Tibial artery (tissue), 4 donors: ENCODE results near the gene SPATA17.

Source experiments
- DNase-seq, 2 donors: peaks; one replicate each; pipeline ENCODE4 v3.0.0-alpha.2; 2019
- H3K27ac ChIP-seq, 2 donors: fragments of 200-600 bp; sonication (generic) in 1 of 2; 1 replicate in 1 of 2; 2 replicates in 1 of 2; pipeline ENCODE4 v1.5.1; 2018 to 2019; ENCODE audit warnings: mild to moderate bottlenecking in 1 of 2
- H3K27me3 ChIP-seq, 2 donors: fragments of 200-600 bp; sonication (generic) in 1 of 2; one replicate each; pipeline versions ENCODE4 v1.5.1 to v1.6.0; 2016 to 2019
- H3K36me3 ChIP-seq, 3 donors: fragments of 200-600 bp; sonication (generic) in 2 of 3; one replicate each; pipeline ENCODE4 v1.5.1; 2016 to 2019; ENCODE audit warnings: mild to moderate bottlenecking in 2 of 3
- H3K4me1 ChIP-seq, 4 donors: fragments of 200-600 bp; sonication (generic) in 2 of 4; 1 replicate in 3 of 4; 2 replicates in 1 of 4; pipeline ENCODE4 v1.5.1; 2016 to 2019
- H3K4me3 ChIP-seq, 2 donors: fragments of 200-600 bp; sonication (generic) in 1 of 2; 1 replicate in 1 of 2; 2 replicates in 1 of 2; pipeline ENCODE4 v1.5.1; 2018 to 2019; ENCODE audit warnings: mild to moderate bottlenecking in 2 of 2
- H3K9me3 ChIP-seq, 3 donors: fragments of 200-600 bp; sonication (generic) in 1 of 3; one replicate each; pipeline ENCODE4 v1.5.1; 2016 to 2019
- intact Hi-C: fragments of 100-400 bp; cut with DNase I; formaldehyde crosslinking; loops from one replicate; pipeline ENCODE4 v1.15.0; 2023; ENCODE audit warnings: low total_unique reads
- TF ChIP-seq, protein P1 (sequence below), 2 experiments: fragments of 200-600 bp in 1 of 2; fragments of 450-650 bp in 1 of 2; IDR thresholded peaks; one replicate each; pipeline ENCODE4 v1.5.1; 2017 to 2019; ENCODE audit warnings: antibody characterized with exemption in 2 of 2, mild to moderate bottlenecking in 1 of 2, moderate library complexity in 1 of 2

The SPATA17 gene

DNA sequence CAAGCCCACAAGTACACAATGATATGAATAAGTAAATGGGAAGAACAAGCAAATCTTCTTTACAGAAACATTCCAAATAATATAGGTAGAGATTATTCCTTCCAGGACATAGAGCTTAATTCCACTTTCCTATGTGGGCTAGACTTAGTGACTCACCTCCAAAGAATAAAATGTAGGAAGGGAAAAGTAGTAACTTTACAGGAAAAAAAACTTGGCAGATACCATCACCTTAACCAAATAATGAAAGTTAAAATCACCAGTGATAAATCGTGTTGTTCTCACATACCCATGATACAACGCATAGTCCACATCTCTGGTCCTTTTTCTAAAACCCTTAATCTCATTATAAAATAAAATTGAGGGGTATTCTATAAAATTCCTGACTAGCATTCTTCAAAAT is 260.8 kb downstream of the SPATA17 start:
- DNase-seq: no peak
- H3K9me3 ChIP-seq: no peaks in the 10 kb centered on the region
- intact Hi-C loops: no loop called here
- no peaks in the 10 kb centered on the region for H3K4me1 ChIP-seq
- H3K36me3 ChIP-seq: no peaks in the 10 kb centered on the region
- TF ChIP-seq, protein P1, sequence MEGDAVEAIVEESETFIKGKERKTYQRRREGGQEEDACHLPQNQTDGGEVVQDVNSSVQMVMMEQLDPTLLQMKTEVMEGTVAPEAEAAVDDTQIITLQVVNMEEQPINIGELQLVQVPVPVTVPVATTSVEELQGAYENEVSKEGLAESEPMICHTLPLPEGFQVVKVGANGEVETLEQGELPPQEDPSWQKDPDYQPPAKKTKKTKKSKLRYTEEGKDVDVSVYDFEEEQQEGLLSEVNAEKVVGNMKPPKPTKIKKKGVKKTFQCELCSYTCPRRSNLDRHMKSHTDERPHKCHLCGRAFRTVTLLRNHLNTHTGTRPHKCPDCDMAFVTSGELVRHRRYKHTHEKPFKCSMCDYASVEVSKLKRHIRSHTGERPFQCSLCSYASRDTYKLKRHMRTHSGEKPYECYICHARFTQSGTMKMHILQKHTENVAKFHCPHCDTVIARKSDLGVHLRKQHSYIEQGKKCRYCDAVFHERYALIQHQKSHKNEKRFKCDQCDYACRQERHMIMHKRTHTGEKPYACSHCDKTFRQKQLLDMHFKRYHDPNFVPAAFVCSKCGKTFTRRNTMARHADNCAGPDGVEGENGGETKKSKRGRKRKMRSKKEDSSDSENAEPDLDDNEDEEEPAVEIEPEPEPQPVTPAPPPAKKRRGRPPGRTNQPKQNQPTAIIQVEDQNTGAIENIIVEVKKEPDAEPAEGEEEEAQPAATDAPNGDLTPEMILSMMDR (IDR thresholded peaks at IDR 0.05): no peak
- H3K27ac ChIP-seq: no peak overlapping the region
- no peaks in the 10 kb centered on the region for H3K27me3 ChIP-seq
- no peak overlapping the region for H3K4me3 ChIP-seq

DNA sequence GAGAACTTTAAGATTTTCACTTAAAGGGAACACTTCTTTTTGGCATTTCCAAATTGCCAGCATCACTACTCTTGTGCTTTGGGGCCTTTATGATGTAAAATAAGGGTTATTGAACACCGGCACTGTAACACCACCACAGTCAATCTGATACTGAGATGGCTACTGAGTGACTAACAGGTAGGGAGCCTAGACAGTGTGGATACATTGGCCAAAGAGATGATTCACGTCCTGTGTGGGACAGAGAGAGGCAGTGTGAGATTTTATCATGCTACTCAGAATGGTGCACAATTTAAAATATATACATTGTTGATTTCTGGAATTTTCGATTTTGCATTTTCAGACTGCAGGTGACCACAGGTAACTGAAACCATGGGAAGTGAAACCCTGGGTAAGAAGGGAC is 261.6 kb downstream of the SPATA17 start:
- Histone ChIP-seq H3K9me3 (no peaks in the 10 kb centered on the region), H3K27ac (no peak overlapping the region), H3K4me3 (no peak overlapping the region), H3K27me3 (no peaks in the 10 kb centered on the region), H3K4me1 (no peaks in the 10 kb centered on the region), H3K36me3 (no peaks in the 10 kb centered on the region)
- intact Hi-C loops: no loop called here
- DNase-seq: no peak
- TF ChIP-seq, protein P1 (IDR thresholded peaks at IDR 0.05): no peak

DNA sequence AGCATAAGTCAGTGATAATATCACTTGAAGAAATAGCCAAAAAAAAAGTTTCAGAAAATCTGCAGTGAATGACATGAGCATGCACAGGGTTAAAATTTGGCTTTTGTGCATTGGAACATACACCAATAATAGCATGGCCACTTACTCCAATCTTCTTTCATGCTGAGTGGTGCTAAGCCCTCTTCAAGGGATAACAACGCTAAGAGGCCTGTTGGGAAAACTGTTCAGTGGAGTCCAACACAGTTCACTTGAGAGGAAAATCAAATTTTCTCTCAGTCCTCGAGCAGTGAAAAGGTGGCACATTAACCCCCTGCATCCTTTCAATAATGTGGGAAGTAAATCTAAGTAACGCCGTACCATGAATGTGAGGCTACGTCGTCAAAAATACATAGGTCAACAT is 264.7 kb downstream of the SPATA17 start:
- H3K36me3 ChIP-seq: no peaks in the 10 kb centered on the region
- no peaks in the 10 kb centered on the region for H3K9me3 ChIP-seq
- H3K27me3 ChIP-seq: no peaks in the 10 kb centered on the region
- H3K4me1 ChIP-seq: no peaks in the 10 kb centered on the region
- no peak overlapping the region for H3K27ac ChIP-seq
- DNase-seq: no peak
- intact Hi-C loops: no loop called here
- TF ChIP-seq, protein P1 (IDR thresholded peaks at IDR 0.05): no peak
- no peak overlapping the region for H3K4me3 ChIP-seq

DNA sequence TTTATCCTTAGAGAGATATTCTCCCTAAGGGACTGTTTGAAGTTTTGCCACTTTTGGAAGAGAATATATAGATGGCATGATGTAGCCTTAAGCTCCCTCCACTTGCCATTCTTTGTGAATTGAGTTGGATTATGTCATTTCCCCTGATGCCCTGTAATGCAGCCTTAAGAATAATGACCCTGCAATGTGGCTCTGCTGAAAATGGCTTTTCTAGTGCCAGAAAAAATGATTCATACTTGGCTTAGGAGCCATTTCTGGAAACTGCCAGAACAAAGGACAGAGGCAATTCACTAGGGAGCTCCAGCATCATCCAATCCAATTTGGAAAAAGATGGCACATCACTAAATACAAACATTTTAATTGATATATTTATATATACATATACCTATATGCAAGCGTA is 265.3 kb downstream of the SPATA17 start:
- H3K27ac ChIP-seq: no peak overlapping the region
- no peaks in the 10 kb centered on the region for H3K36me3 ChIP-seq
- no peaks in the 10 kb centered on the region for H3K27me3 ChIP-seq
- H3K4me1 ChIP-seq: no peaks in the 10 kb centered on the region
- H3K9me3 ChIP-seq: no peaks in the 10 kb centered on the region
- intact Hi-C loops: no loop called here
- DNase-seq: no peak
- no peak overlapping the region for H3K4me3 ChIP-seq
- TF ChIP-seq, protein P1 (IDR thresholded peaks at IDR 0.05): no peak

DNA sequence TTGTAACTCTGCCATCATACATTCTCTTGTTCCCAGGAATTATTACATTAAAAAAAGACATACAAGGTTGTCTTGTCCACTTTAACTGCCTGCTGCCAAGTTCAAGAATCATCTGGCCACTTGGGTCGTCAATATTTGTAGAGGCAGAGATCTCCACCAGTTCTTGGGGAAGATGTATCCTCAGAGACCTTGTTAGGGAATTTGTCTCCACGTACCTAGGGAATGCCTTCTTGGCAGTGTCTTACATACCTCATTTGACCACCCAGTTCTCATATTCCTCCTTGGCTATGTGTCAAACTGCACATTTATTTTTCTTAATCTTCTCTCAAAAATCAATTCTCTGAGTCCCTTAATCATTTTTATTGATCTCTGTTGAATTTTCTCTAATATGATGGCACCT is 266.0 kb downstream of the SPATA17 start:
- Histone ChIP-seq H3K27ac (no peak overlapping the region), H3K4me3 (no peak overlapping the region), H3K9me3 (no peaks in the 10 kb centered on the region), H3K36me3 (no peaks in the 10 kb centered on the region), H3K4me1 (no peaks in the 10 kb centered on the region), H3K27me3 (no peaks in the 10 kb centered on the region)
- no peak for DNase-seq
- intact Hi-C loops: no loop called here
- TF ChIP-seq, protein P1 (IDR thresholded peaks at IDR 0.05): no peak

DNA sequence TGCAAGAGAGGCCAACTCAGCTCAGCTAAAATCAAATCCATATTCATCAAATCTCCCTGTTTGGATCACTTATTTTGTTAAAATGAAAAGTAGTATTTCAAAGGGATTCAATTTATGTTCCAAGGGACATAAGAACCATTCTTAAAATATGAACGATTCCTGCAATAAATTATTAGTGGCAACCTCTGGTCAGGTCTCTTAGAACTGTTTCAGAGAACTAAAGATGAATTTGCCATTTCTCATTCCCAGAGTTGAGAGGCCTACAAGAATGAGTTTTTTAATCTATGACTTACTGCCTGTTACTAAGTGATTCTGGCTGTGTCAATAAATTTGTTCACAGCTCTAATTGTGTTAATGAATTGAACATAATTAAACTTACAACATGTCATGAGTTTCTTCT is 268.5 kb downstream of the SPATA17 start:
- Histone ChIP-seq H3K4me1 (no peaks in the 10 kb centered on the region), H3K27ac (no peak overlapping the region), H3K36me3 (no peaks in the 10 kb centered on the region), H3K9me3 (no peaks in the 10 kb centered on the region), H3K27me3 (no peaks in the 10 kb centered on the region), H3K4me3 (no peak overlapping the region)
- TF ChIP-seq, protein P1 (IDR thresholded peaks at IDR 0.05): no peak
- DNase-seq: no peak
- intact Hi-C loops: no loop called here
